Panc1 (cell line): ENCODE measurements around the gene NOP56. TPM values are rescaled to one million over a fixed set of nuclear protein-coding genes. Genes with fewer than 3 reads are reported as not detected.

ENCODE experiments used
- ATAC-seq: fragments of 200-7000 bp; cut with Tn5 transposase; 2 replicates; pipeline ENCODE4 v1.9.1; 2020; ENCODE audit warnings: mild to moderate bottlenecking, moderate library complexity
- BruUV-seq: library from RNA; stranded (reverse); fragments of 400-500 nt; replicated peaks from 2 replicates; lab custom pipeline; 2021; lab: Mats Ljungman, UMichigan
- CTCF ChIA-PET: fragments of 300-600 bp; sonication (Branson Sonifier 250); formaldehyde crosslinking; loops from one replicate; lab custom pipeline; 2022; ENCODE audit warnings: antibody characterized with exemption; lab: Charles Lee
- POLR2A ChIA-PET: fragments of 300-600 bp; sonication (Branson Sonifier 250); formaldehyde crosslinking; loops from one replicate; lab custom pipeline; 2022; ENCODE audit warnings: antibody characterized with exemption; lab: Charles Lee
- DNase-seq: peaks from one replicate; pipeline ENCODE4 v3.0.0-alpha.2; 2010; ENCODE audit warnings: low read depth, low spot score
- H3K27ac ChIP-seq: 2 replicates; pipeline ENCODE4 v1.5.1; 2011; ENCODE audit warnings: mild to moderate bottlenecking, low read length, inconsistent platforms
- H3K27me3 ChIP-seq: fragments of 200-500 bp; sonication (Bioruptor generic); 2 replicates; pipeline ENCODE4 v1.6.0; 2014; ENCODE audit warnings: low read length, inconsistent platforms; ENCODE audit not compliant: control insufficient read depth, insufficient read depth
- H3K36me3 ChIP-seq: fragments of 200-500 bp; sonication (Bioruptor generic); 2 replicates; pipeline ENCODE4 v1.5.1; 2014; ENCODE audit warnings: inconsistent platforms, mild to moderate bottlenecking, low read length, moderate library complexity; ENCODE audit not compliant: control insufficient read depth, insufficient read depth
- H3K4me1 ChIP-seq: 2 replicates; pipeline ENCODE4 v1.5.1; 2011; ENCODE audit warnings: inconsistent platforms, mild to moderate bottlenecking, low read length, moderate library complexity; ENCODE audit not compliant: control insufficient read depth, insufficient read depth
- H3K4me3 ChIP-seq, 2 experiments: 2 replicates each; pipeline ENCODE4 v1.5.1; 2011 to 2012; ENCODE audit warnings: low read depth in 2 of 2, low read length in 2 of 2, mild to moderate bottlenecking in 2 of 2, inconsistent platforms in 1 of 2, moderate library complexity in 1 of 2
- H3K9me3 ChIP-seq: fragments of 200-500 bp; sonication (Bioruptor generic); 2 replicates; pipeline ENCODE4 v1.5.1; 2014; ENCODE audit warnings: low read depth, mild to moderate bottlenecking, inconsistent platforms, low read length, moderate library complexity; ENCODE audit not compliant: control insufficient read depth, insufficient read depth
- POLR2AphosphoS5 ChIP-seq: IDR thresholded peaks from 2 replicates; pipeline ENCODE4 v1.6.1; 2012; ENCODE audit warnings: mild to moderate bottlenecking, low read depth, low read length, moderate library complexity
- SIN3A ChIP-seq: IDR thresholded peaks from 2 replicates; pipeline ENCODE4 v1.6.1; 2012; ENCODE audit warnings: low read depth, mild to moderate bottlenecking, low read length, moderate library complexity, borderline replicate concordance; ENCODE audit not compliant: insufficient read depth
- TCF7L2 ChIP-seq: IDR thresholded peaks from 2 replicates; pipeline ENCODE4 v1.6.1; 2011; ENCODE audit warnings: mild to moderate bottlenecking, low read depth, low read length, inconsistent platforms
- in situ Hi-C: cut with HindIII; loops from 2 replicates; pipeline ENCODE4 v1.10.0; 2016; ENCODE audit warnings: low sequenced_read_pairs, low pct_unique_long_range_greater_than_20kb
- intact Hi-C: fragments of 100-400 bp; cut with micrococcal nuclease; formaldehyde crosslinking; loops from one replicate; pipeline ENCODE4 v1.10.0; 2022; ENCODE audit not compliant: unreplicated experiment
- total RNA-seq: library from RNA; stranded (reverse); gene quantifications from one replicate; pipeline ENCODE4 v1.2.1, GENCODE V29; 2021; ENCODE audit not compliant: unreplicated experiment
- TF ChIP-seq, protein P1 (sequence below): fragments of 450-650 bp; IDR thresholded peaks from 2 replicates; pipeline ENCODE4 v1.5.1; 2017; ENCODE audit warnings: mild to moderate bottlenecking
- TF ChIP-seq, protein P2 (sequence below), 2 experiments: IDR thresholded peaks; 2 replicates each; pipeline ENCODE4 v1.6.1; 2011 to 2012; ENCODE audit warnings: low read depth in 2 of 2, control low read depth in 1 of 2, low read length in 1 of 2, mild to moderate bottlenecking in 1 of 2, moderate library complexity in 1 of 2; ENCODE audit not compliant: insufficient read depth in 1 of 2

NOP56 gene
- total RNA-seq, 1 experiment from 2014 or later = 354 TPM

DNA sequence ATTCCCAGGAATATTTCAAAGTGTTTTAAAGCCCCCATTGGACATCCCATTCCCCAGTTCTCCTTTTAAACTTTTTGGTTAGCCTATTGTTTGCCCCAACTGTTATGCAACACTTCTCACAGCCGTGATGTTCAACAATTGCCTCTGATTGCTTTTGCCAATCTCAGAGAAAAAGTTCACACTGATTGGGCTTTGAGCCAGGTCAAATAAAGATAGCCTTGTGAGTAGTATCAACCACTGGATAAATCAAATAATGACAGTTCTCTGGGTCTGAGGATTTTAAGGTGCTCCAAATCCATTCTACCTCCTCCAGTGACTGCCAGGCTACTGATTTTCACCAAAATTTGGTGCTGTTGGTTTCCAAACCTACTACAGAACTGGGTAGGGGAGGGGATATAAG lies 19.1 kb upstream of the NOP56 start:
- CTCF ChIA-PET = no interaction called here
- peaks cover 11% of the 10 kb centered on the region for H3K27me3 ChIP-seq
- TF ChIP-seq SIN3A = no peak
- TF ChIP-seq, protein P1, sequence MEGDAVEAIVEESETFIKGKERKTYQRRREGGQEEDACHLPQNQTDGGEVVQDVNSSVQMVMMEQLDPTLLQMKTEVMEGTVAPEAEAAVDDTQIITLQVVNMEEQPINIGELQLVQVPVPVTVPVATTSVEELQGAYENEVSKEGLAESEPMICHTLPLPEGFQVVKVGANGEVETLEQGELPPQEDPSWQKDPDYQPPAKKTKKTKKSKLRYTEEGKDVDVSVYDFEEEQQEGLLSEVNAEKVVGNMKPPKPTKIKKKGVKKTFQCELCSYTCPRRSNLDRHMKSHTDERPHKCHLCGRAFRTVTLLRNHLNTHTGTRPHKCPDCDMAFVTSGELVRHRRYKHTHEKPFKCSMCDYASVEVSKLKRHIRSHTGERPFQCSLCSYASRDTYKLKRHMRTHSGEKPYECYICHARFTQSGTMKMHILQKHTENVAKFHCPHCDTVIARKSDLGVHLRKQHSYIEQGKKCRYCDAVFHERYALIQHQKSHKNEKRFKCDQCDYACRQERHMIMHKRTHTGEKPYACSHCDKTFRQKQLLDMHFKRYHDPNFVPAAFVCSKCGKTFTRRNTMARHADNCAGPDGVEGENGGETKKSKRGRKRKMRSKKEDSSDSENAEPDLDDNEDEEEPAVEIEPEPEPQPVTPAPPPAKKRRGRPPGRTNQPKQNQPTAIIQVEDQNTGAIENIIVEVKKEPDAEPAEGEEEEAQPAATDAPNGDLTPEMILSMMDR = no peak
- no peak for TF ChIP-seq POLR2AphosphoS5
- TF ChIP-seq, protein P2, sequence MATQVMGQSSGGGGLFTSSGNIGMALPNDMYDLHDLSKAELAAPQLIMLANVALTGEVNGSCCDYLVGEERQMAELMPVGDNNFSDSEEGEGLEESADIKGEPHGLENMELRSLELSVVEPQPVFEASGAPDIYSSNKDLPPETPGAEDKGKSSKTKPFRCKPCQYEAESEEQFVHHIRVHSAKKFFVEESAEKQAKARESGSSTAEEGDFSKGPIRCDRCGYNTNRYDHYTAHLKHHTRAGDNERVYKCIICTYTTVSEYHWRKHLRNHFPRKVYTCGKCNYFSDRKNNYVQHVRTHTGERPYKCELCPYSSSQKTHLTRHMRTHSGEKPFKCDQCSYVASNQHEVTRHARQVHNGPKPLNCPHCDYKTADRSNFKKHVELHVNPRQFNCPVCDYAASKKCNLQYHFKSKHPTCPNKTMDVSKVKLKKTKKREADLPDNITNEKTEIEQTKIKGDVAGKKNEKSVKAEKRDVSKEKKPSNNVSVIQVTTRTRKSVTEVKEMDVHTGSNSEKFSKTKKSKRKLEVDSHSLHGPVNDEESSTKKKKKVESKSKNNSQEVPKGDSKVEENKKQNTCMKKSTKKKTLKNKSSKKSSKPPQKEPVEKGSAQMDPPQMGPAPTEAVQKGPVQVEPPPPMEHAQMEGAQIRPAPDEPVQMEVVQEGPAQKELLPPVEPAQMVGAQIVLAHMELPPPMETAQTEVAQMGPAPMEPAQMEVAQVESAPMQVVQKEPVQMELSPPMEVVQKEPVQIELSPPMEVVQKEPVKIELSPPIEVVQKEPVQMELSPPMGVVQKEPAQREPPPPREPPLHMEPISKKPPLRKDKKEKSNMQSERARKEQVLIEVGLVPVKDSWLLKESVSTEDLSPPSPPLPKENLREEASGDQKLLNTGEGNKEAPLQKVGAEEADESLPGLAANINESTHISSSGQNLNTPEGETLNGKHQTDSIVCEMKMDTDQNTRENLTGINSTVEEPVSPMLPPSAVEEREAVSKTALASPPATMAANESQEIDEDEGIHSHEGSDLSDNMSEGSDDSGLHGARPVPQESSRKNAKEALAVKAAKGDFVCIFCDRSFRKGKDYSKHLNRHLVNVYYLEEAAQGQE (IDR thresholded peaks at IDR 0.05; ENCODE audit: insufficient read depth in 1 of 2, low read depth in 2 of 2, low read length in 1 of 2) = no peak
- no peak for TF ChIP-seq TCF7L2
- no peaks in the 10 kb centered on the region for H3K9me3 ChIP-seq
- in situ Hi-C loops = no loop called here
- DNase-seq (no peak), ATAC-seq (no peak)
- no peaks in the 10 kb centered on the region for H3K36me3 ChIP-seq
- no peak overlapping the region for H3K4me3 ChIP-seq
- H3K27ac ChIP-seq = no peak overlapping the region
- POLR2A ChIA-PET = no interaction called here
- BruUV-seq = no TSS peak
- no peaks in the 10 kb centered on the region for H3K4me1 ChIP-seq
- intact Hi-C loops = no loop called here

DNA sequence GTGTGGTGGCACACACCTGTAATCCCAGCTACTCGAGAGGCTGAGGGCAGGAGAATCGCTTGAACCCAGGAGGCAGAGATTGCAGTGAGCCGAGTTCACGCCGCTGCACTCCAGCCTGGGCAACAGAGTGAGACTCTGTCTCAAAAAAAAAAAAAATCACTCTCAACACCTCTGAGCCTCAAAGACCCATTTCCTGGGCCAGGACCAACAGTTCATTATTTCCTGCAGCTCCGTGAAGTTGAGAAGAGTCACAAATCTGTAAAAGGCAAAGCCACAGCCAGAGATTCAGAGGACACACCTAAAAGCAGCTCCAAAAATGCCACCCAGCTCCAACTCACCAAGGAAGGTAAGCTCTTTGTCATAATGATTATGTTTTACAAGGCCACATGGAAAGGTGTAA lies 15.2 kb upstream of the NOP56 start:
- CTCF ChIA-PET = interaction anchor here (0.7 kb wide), 1 partner anchor 18 kb away, joined by 3 read pairs; no protein-coding TSS in a partner anchor
- intact Hi-C loops = no loop called here
- in situ Hi-C loops = no loop called here
- DNase-seq = no peak
- ATAC-seq = no peak
- no TSS peak for BruUV-seq
- Histone ChIP-seq H3K36me3 (no peaks in the 10 kb centered on the region), H3K27me3 (peaks cover 9% of the 10 kb centered on the region), H3K27ac (no peak overlapping the region), H3K4me3 (no peak overlapping the region), H3K4me1 (no peaks in the 10 kb centered on the region), H3K9me3 (no peaks in the 10 kb centered on the region)
- POLR2A ChIA-PET = interaction anchor here (0.7 kb wide), 1 partner anchor 305 kb away, joined by 4 read pairs; no protein-coding TSS in a partner anchor
- TF ChIP-seq, protein P2 (IDR thresholded peaks at IDR 0.05; ENCODE audit: insufficient read depth in 1 of 2, low read depth in 2 of 2, low read length in 1 of 2) = no peak
- TF ChIP-seq, protein P1 = no peak
- TF ChIP-seq POLR2AphosphoS5 (no peak), SIN3A (no peak)
